Spleen (tissue), 11 donors: ENCODE measurements around the gene TSHZ3. TPM values are rescaled to one million over a fixed set of nuclear protein-coding genes. Genes with fewer than 3 reads are reported as not detected.

ENCODE experiments used
- DNase-seq: peaks from one replicate; pipeline ENCODE4 v3.0.0-alpha.2; 2020
- H3K27ac ChIP-seq, 8 donors: fragments of 200-600 bp; sonication (generic) in 7 of 8; 1 replicate in 4 of 8; 2 replicates in 4 of 8; pipeline versions ENCODE4 v1.5.0 to v1.8.0; 2016 to 2021; ENCODE audit warnings: inconsistent platforms in 4 of 8, mild to moderate bottlenecking in 4 of 8, moderate library complexity in 1 of 8
- H3K27me3 ChIP-seq, 7 donors: fragments of 200-600 bp; sonication (generic) in 6 of 7; replicated peaks in 1 of 7; 1 replicate in 4 of 7; 2 replicates in 3 of 7; pipeline versions ENCODE4 v1.5.0 to v1.8.0; 2016 to 2021; ENCODE audit warnings: inconsistent platforms in 3 of 7, mild to moderate bottlenecking in 1 of 7
- H3K36me3 ChIP-seq, 6 donors: fragments of 200-600 bp; sonication (generic) in 5 of 6; 1 replicate in 4 of 6; 2 replicates in 2 of 6; pipeline versions ENCODE4 v1.5.0 to v1.8.0; 2016 to 2021; ENCODE audit warnings: inconsistent platforms in 2 of 6
- H3K4me1 ChIP-seq, 6 donors: fragments of 200-600 bp; sonication (generic) in 5 of 6; 1 replicate in 3 of 6; 2 replicates in 3 of 6; pipeline versions ENCODE4 v1.5.0 to v1.8.0; 2016 to 2021; ENCODE audit warnings: inconsistent platforms in 3 of 6
- H3K4me3 ChIP-seq, 8 donors: fragments of 200-600 bp; sonication (generic) in 7 of 8; 1 replicate in 4 of 8; 2 replicates in 4 of 8; pipeline versions ENCODE4 v1.5.0 to v1.8.0; 2016 to 2021; ENCODE audit warnings: inconsistent platforms in 4 of 8, mild to moderate bottlenecking in 4 of 8, moderate library complexity in 2 of 8
- H3K9me3 ChIP-seq, 8 donors: fragments of 200-600 bp; sonication (generic) in 7 of 8; 1 replicate in 4 of 8; 2 replicates in 4 of 8; pipeline versions ENCODE4 v1.5.0 to v1.8.0; 2016 to 2021; ENCODE audit warnings: inconsistent platforms in 4 of 8
- POLR2A ChIP-seq, 3 donors: fragments of 450-650 bp; IDR thresholded peaks; one replicate each; pipeline ENCODE4 v1.5.1; 2017; ENCODE audit warnings: antibody characterized with exemption in 3 of 3, mild to moderate bottlenecking in 1 of 3
- POLR2AphosphoS5 ChIP-seq, 3 donors: sonication (generic); formaldehyde crosslinking; IDR thresholded peaks; one replicate each; pipeline ENCODE4 v1.5.1; 2017; ENCODE audit warnings: antibody characterized with exemption in 3 of 3
- WGBS, 5 donors: extraction: QIAGEN DNeasy Blood & Tissue Kit in 3 of 5; methylation state at CpG; one replicate each; pipeline versions ENCODE4 v1.1.5 to v1.1.7; 2013 to 2018; 5-methylcytosine and 5-hydroxymethylcytosine counted together
- intact Hi-C: fragments of 100-400 bp; cut with DNase I; formaldehyde crosslinking; loops from one replicate; pipeline ENCODE4 v1.15.0; 2023; ENCODE audit warnings: low total_unique reads
- polyA plus RNA-seq, 3 donors: library from polyadenylated mRNA; stranded (reverse); fragments of 200-250 nt; gene quantifications; one replicate each; pipeline ENCODE4 v1.2.1, GENCODE V29; 2013
- total RNA-seq, 7 donors: library from RNA; depleted of rRNA in 3 of 7; stranded (reverse); fragments of >200 nt in 3 of 7; fragmentation: NEBNext Ultra II Directional in 4 of 7; extraction: Animal tissue kit (Norgen Biotek cat#: 25700) in 4 of 7; gene quantifications; one replicate each; pipeline versions ENCODE4 v1.1.0 to v1.2.1, GENCODE V29; 2016 to 2021
- TF ChIP-seq, protein P1 (sequence below), 11 experiments: fragments of 200-600 bp in 7 of 11; fragments of 450-650 bp in 4 of 11; sonication (generic) in 4 of 11; IDR thresholded peaks in 8 of 11; conservative IDR thresholded peaks in 3 of 11; 1 replicate in 7 of 11; 2 replicates in 4 of 11; pipeline versions ENCODE4 v1.4.0 to v1.8.0; 2016 to 2021; ENCODE audit warnings: antibody characterized with exemption in 11 of 11, inconsistent platforms in 4 of 11, mild to moderate bottlenecking in 1 of 11
- donor health status: healthy with polysubstance abuse.
- donor health status: DM: no; HTN: no; CAD: no; lungs with moderate emphysema.
- donor health status: DM: no; HTN: no; CAD: no.
- donor health status: Bipolar disorder and iron deficiency.
- donor health status: healthy.
- donor health status: DM: no; HTN: no; CAD: no.
- donor health status: DM: yes; HTN: yes; CAD: no.

TSHZ3 gene
- total and polyA plus RNA-seq, 10 donors: 1.2 to 24.6 (median 13.4) TPM

DNA sequence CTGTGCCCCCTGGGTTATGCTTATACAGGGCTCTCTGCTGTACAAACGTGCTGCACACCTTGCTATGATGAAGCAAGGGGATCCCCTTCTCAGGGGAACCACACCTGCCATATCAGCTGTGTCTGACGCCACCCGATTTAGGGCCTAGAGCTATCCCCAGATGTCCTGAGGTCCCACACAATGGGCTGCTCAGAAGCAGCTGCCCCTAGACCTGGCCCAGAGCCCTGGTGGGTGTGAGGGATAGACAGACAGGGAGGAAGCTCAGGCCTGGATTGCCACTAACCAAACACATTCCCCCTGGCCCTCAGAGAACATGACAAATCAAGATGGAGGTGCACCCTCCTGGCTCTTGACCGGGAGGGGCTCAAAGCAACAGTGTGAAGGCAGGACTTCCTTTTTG lies 59.3 kb downstream of the TSHZ3 start:
- Histone ChIP-seq H3K9me3 (no peaks in the 10 kb centered on the region), H3K4me1 (peaks cover 0 to 19% (median 7%) of the 10 kb centered on the region in 6 donors), H3K27me3 (no peaks in the 10 kb centered on the region), H3K27ac (no peak overlapping the region), H3K36me3 (no peaks in the 10 kb centered on the region), H3K4me3 (no peak overlapping the region)
- 80 to 93% (median 86%) methylated on average over 4 of the region's 4 CpGs for WGBS, 5 donors
- DNase-seq: peak; percentile 10
- intact Hi-C loops: no loop called here
- TF ChIP-seq, protein P1, sequence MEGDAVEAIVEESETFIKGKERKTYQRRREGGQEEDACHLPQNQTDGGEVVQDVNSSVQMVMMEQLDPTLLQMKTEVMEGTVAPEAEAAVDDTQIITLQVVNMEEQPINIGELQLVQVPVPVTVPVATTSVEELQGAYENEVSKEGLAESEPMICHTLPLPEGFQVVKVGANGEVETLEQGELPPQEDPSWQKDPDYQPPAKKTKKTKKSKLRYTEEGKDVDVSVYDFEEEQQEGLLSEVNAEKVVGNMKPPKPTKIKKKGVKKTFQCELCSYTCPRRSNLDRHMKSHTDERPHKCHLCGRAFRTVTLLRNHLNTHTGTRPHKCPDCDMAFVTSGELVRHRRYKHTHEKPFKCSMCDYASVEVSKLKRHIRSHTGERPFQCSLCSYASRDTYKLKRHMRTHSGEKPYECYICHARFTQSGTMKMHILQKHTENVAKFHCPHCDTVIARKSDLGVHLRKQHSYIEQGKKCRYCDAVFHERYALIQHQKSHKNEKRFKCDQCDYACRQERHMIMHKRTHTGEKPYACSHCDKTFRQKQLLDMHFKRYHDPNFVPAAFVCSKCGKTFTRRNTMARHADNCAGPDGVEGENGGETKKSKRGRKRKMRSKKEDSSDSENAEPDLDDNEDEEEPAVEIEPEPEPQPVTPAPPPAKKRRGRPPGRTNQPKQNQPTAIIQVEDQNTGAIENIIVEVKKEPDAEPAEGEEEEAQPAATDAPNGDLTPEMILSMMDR (IDR thresholded peaks at IDR 0.05 in 8 of 11, conservative IDR thresholded peaks at IDR 0.05 in 3 of 11): no peak
- TF ChIP-seq POLR2A (IDR thresholded peaks at IDR 0.05) (no peak), POLR2AphosphoS5 (IDR thresholded peaks at IDR 0.05) (no peak)

DNA sequence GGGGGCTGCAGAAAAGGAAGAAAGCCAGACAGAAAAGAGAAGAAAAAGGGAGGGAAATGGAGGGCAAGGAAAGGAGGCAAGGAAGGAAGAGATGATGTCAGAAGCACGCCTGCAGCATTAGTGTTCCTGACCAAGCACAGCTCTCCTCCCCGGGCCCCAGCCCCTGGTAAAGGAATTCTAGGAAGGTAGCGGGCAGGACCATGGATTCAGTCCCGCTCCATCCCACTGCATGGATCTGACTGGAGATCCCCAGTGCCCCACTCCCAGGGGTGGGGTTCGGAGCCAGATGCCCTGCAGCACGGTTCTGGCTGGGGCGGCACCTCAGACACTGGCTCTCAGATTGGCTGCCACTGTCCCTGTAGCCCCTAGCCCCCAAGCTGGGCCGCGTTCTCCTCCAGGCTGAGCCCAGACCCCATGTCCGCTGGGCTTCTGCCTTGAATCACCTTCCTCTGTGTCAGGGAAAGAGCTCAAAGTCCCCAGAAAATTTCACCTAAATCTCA lies 59.8 kb downstream of the TSHZ3 start:
- H3K27ac ChIP-seq: no peak overlapping the region

DNA sequence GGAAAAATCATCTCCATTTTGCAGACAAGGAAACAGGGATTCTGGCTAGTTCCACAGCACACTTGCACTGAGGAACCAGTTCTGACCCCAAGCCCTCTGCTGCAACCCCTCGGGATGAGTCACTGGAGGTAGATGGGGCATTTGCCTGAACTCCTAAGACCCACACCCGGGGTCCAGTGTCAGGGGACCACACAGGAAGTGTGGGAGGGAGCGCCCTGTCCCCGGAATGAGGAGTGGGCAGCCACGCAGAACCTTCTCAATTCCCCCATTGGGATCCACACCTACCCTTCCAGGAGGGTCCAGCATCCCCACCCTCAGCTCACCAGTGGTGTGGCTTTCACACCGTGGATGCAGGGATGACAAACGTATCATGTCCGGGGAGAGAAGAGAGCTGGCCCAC lies 62.7 kb downstream of the TSHZ3 start:
- intact Hi-C loops: no loop called here
- Histone ChIP-seq H3K4me1 (peaks cover 0 to 21% (median 9%) of the 10 kb centered on the region in 6 donors), H3K27me3 (no peaks in the 10 kb centered on the region), H3K36me3 (no peaks in the 10 kb centered on the region), H3K9me3 (no peaks in the 10 kb centered on the region), H3K4me3 (no peak overlapping the region), H3K27ac (peak overlapping the region in 4 of 8 donors; percentile 3 to 49 (median 29))
- DNase-seq: peak; percentile 54
- WGBS, 5 donors: 75 to 88% (median 85%) methylated on average over 8 of the region's 8 CpGs
- no peak for TF ChIP-seq POLR2AphosphoS5 (IDR thresholded peaks at IDR 0.05)
- TF ChIP-seq POLR2A (IDR thresholded peaks at IDR 0.05): no peak
- TF ChIP-seq, protein P1 (IDR thresholded peaks at IDR 0.05 in 8 of 11, conservative IDR thresholded peaks at IDR 0.05 in 3 of 11): no peak

More for the DNA sequence above, 59.8 kb downstream of the TSHZ3 start:
- H3K36me3 ChIP-seq: no peaks in the 10 kb centered on the region
- H3K4me1 ChIP-seq: peaks cover 0 to 19% (median 8%) of the 10 kb centered on the region in 6 donors
- TF ChIP-seq, protein P1 (IDR thresholded peaks at IDR 0.05 in 8 of 11, conservative IDR thresholded peaks at IDR 0.05 in 3 of 11): no peak
- no peak for TF ChIP-seq POLR2AphosphoS5 (IDR thresholded peaks at IDR 0.05)
- TF ChIP-seq POLR2A (IDR thresholded peaks at IDR 0.05): no peak
- H3K9me3 ChIP-seq: no peaks in the 10 kb centered on the region
- intact Hi-C loops: no loop called here
- no peak overlapping the region for H3K4me3 ChIP-seq
- DNase-seq: peak; percentile 63
- WGBS, 5 donors: 84 to 97% (median 88%) methylated on average over 9 to 10 of the region's 10 CpGs
- no peaks in the 10 kb centered on the region for H3K27me3 ChIP-seq

DNA sequence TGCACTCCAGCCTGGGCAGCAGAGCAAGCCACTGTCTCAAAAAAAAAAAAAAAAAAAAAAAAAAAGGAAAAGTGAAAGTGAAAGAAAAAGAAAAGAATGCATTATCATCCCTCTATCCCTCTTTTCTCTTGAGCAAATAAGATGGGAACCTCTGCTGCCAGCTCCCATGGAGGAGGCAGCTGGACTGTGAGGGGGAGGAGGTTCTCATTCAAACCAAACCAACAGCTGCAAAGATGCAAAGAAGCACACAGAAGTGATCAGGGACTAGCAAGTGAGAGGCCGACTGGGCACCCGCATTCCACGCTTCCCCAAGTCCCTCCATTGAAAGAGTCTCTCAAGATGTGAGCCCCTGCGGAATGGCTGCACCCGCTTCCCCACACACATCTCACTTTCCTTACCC lies 63.5 kb downstream of the TSHZ3 start:
- Histone ChIP-seq H3K36me3 (no peaks in the 10 kb centered on the region), H3K4me1 (peaks cover 0 to 28% (median 10%) of the 10 kb centered on the region in 6 donors), H3K27ac (peak overlapping the region in 5 of 8 donors; percentile 3 to 49 (median 22)), H3K27me3 (no peaks in the 10 kb centered on the region), H3K4me3 (peak overlapping the region in 1 of 8 donors; percentile 37), H3K9me3 (no peaks in the 10 kb centered on the region)
- WGBS, 5 donors: 62 to 88% (median 79%) methylated on average over 5 of the region's 5 CpGs
- intact Hi-C loops: no loop called here
- TF ChIP-seq POLR2A (IDR thresholded peaks at IDR 0.05) (no peak), POLR2AphosphoS5 (IDR thresholded peaks at IDR 0.05) (peak in 1 of 3 donors; percentile 13)
- peak; percentile 37 for DNase-seq
